Heart left ventricle (tissue), 13 donors: ENCODE measurements around the gene CANT1.

Experiments
- CTCF ChIP-seq, 12 donors: fragments of 200-600 bp; sonication (generic) in 4 of 12; IDR thresholded peaks; one replicate each; pipeline versions ENCODE4 v1.5.0 to v1.8.0; 2018 to 2022; ENCODE audit warnings: antibody characterized with exemption in 12 of 12, mild to moderate bottlenecking in 5 of 12
- POLR2A ChIP-seq, 2 donors: fragments of 450-650 bp; IDR thresholded peaks; one replicate each; pipeline ENCODE4 v1.6.1; 2017; ENCODE audit warnings: antibody characterized with exemption in 2 of 2, mild to moderate bottlenecking in 2 of 2, moderate library complexity in 2 of 2
- donor health status: ischemic (EF 13 %, LVEDD 7.1; RV severe dilation, severe dysfunction).
- donor health status: DM: no; HTN: yes; CAD: no.
- donor health status: DM: no; HTN: no; CAD: no.
- donor health status: ischemic (EF 25% LVEDD 6.9; RV normal size, moderate dysfunction).
- donor health status: ischemic (EF 25% LVEDD 5.7; RV mildly dilated, moderate dysfunction).
- donor health status: ischemic (EF 35%, LVEDD 5.7; RV mildly dilated, moderate dysfunction).
- donor health status: nonischemic (EF 11% LVEDD 7.7; RV severe dilation, severe dysfunction).
- donor health status: DM: yes; HTN: yes; CAD: no.
- donor health status: PGD.
- donor health status: ischemic (EF 29% LVEDD 5.4; RV normal size, mild dysfunction).
- donor health status: nonischemic (EF 23%, LVEDD 6.1; RV moderate dilation, normal function).

- TF ChIP-seq POLR2A (IDR thresholded peaks at IDR 0.05) (no peak), CTCF (IDR thresholded peaks at IDR 0.05) (no peak)
These were observed 29.0 kb downstream of the CANT1 start for GRCh38 chr17:78980624-78980972.
